DOHH2 (cell line): ENCODE measurements around the gene KCTD12.

Experiments
- H3F3A ChIP-seq: fragments of 200-600 bp; sonication (generic), shearing (Covaris generic); 2 replicates; pipeline ENCODE4 v1.6.0; 2016; ENCODE audit warnings: antibody characterized with exemption, mild to moderate bottlenecking; ENCODE audit not compliant: control insufficient read depth, insufficient read depth
- H3K27ac ChIP-seq: fragments of 200-600 bp; sonication (generic); 2 replicates; pipeline ENCODE4 v1.5.1; 2014; ENCODE audit warnings: low read depth, mild to moderate bottlenecking, low read length, moderate library complexity
- H3K27me3 ChIP-seq: fragments of 200-600 bp; sonication (generic); 2 replicates; pipeline ENCODE4 v1.6.1; 2014; ENCODE audit warnings: mild to moderate bottlenecking, low read length, mixed read lengths; ENCODE audit not compliant: control insufficient read depth
- H3K36me3 ChIP-seq: fragments of 200-600 bp; sonication (generic); 2 replicates; pipeline ENCODE4 v1.6.1; 2014; ENCODE audit warnings: mild to moderate bottlenecking, low read length, moderate library complexity, mixed read lengths; ENCODE audit not compliant: control insufficient read depth
- H3K4me1 ChIP-seq: fragments of 200-600 bp; sonication (generic); 2 replicates; pipeline ENCODE4 v1.6.1; 2014; ENCODE audit warnings: mild to moderate bottlenecking, low read length, mixed read lengths; ENCODE audit not compliant: control insufficient read depth
- H3K4me2 ChIP-seq: fragments of 200-600 bp; sonication (generic); 2 replicates; pipeline ENCODE4 v1.6.0; 2014; ENCODE audit warnings: mild to moderate bottlenecking, low read length, moderate library complexity
- H3K4me3 ChIP-seq: fragments of 200-600 bp; sonication (generic); 2 replicates; pipeline ENCODE4 v1.5.1; 2014; ENCODE audit warnings: mild to moderate bottlenecking, low read length, mixed read lengths
- H3K79me2 ChIP-seq: fragments of 200-600 bp; sonication (generic); 2 replicates; pipeline ENCODE4 v1.6.1; 2014; ENCODE audit warnings: mild to moderate bottlenecking, low read length, mixed read lengths; ENCODE audit not compliant: control insufficient read depth
- H3K9me2 ChIP-seq: fragments of 200-600 bp; sonication (generic); replicated peaks from 2 replicates; pipeline ENCODE4 v1.6.1; 2014; ENCODE audit warnings: mild to moderate bottlenecking, low read length, mixed read lengths; ENCODE audit not compliant: control insufficient read depth
- H3K9me3 ChIP-seq: fragments of 200-600 bp; sonication (generic); 2 replicates; pipeline ENCODE4 v1.6.1; 2014; ENCODE audit warnings: antibody characterized with exemption, low read length, mixed read lengths; ENCODE audit not compliant: control insufficient read depth, insufficient read depth
- H4K20me1 ChIP-seq: fragments of 200-600 bp; sonication (generic); 2 replicates; pipeline ENCODE4 v1.6.0; 2014; ENCODE audit warnings: low read depth, mild to moderate bottlenecking, antibody characterized with exemption, low read length, moderate library complexity; ENCODE audit not compliant: control insufficient read depth, insufficient read depth
- CTCF ChIP-seq: fragments of 200-600 bp; sonication (generic); IDR thresholded peaks from one replicate; pipeline ENCODE4 v1.5.1; 2014; ENCODE audit warnings: antibody characterized with exemption, mild to moderate bottlenecking, low read depth, low read length; ENCODE audit not compliant: poor library complexity, severe bottlenecking
- EZH2phosphoT487 ChIP-seq: fragments of 200-600 bp; sonication (generic); IDR thresholded peaks from 2 replicates; pipeline ENCODE4 v1.6.1; 2017; ENCODE audit warnings: borderline replicate concordance, mild to moderate bottlenecking, antibody characterized with exemption, low read length, moderate library complexity, mixed read lengths

The KCTD12 gene

GRCh38 chr13:76853921-76854608 lies 32.1 kb downstream of the KCTD12 start:
- TF ChIP-seq EZH2phosphoT487 (no peak), CTCF (no peak)
- H3K4me1 ChIP-seq, result no peaks in the 10 kb centered on the region
- no peak overlapping the region for H3K4me2 ChIP-seq
- no peak overlapping the region for H3K4me3 ChIP-seq
- H3F3A ChIP-seq, result no peaks in the 10 kb centered on the region
- no peaks in the 10 kb centered on the region for H3K9me2 ChIP-seq
- H3K27ac ChIP-seq, result no peak overlapping the region
- no peaks in the 10 kb centered on the region for H3K9me3 ChIP-seq
- no peaks in the 10 kb centered on the region for H4K20me1 ChIP-seq
- H3K79me2 ChIP-seq, result no peaks in the 10 kb centered on the region
- no peaks in the 10 kb centered on the region for H3K36me3 ChIP-seq
- no peaks in the 10 kb centered on the region for H3K27me3 ChIP-seq

- no peaks in the 10 kb centered on the region for H3K27me3 ChIP-seq
- H3K27ac ChIP-seq, result no peak overlapping the region
- H3K4me3 ChIP-seq, result no peak overlapping the region
- no peaks in the 10 kb centered on the region for H4K20me1 ChIP-seq
- no peaks in the 10 kb centered on the region for H3K79me2 ChIP-seq
- H3K4me2 ChIP-seq, result no peak overlapping the region
- H3K36me3 ChIP-seq, result no peaks in the 10 kb centered on the region
- no peaks in the 10 kb centered on the region for H3K9me2 ChIP-seq
- TF ChIP-seq EZH2phosphoT487 (no peak), CTCF (no peak)
- H3K9me3 ChIP-seq, result no peaks in the 10 kb centered on the region
- H3K4me1 ChIP-seq, result no peaks in the 10 kb centered on the region
- no peaks in the 10 kb centered on the region for H3F3A ChIP-seq
Observed at GRCh38 chr13:76853481-76853880, 32.7 kb downstream of the KCTD12 start.

- no peak overlapping the region for H3K27ac ChIP-seq
- no peaks in the 10 kb centered on the region for H4K20me1 ChIP-seq
- H3K9me3 ChIP-seq, result no peaks in the 10 kb centered on the region
- TF ChIP-seq EZH2phosphoT487 (no peak), CTCF (no peak)
- H3K27me3 ChIP-seq, result no peaks in the 10 kb centered on the region
- H3K4me3 ChIP-seq, result no peak overlapping the region
- no peaks in the 10 kb centered on the region for H3K79me2 ChIP-seq
- H3K9me2 ChIP-seq, result no peaks in the 10 kb centered on the region
- H3K4me2 ChIP-seq, result no peak overlapping the region
- H3K36me3 ChIP-seq, result no peaks in the 10 kb centered on the region
- H3K4me1 ChIP-seq, result no peaks in the 10 kb centered on the region
- no peaks in the 10 kb centered on the region for H3F3A ChIP-seq
Observed at GRCh38 chr13:76852986-76853385, 33.2 kb downstream of the KCTD12 start.
